SK-N-SH (cell line): ENCODE data around the gene SLF2.

Source experiments
- GABPA ChIP-seq: IDR thresholded peaks from 2 replicates; pipeline ENCODE4 v1.4.0; 2012; ENCODE audit warnings: low read depth, mild to moderate bottlenecking
- POLR2AphosphoS5 ChIP-seq: IDR thresholded peaks from 2 replicates; pipeline ENCODE4 v1.6.1; 2012; ENCODE audit warnings: low read depth, low read length

- TF ChIP-seq POLR2AphosphoS5, result no peak
- no peak for TF ChIP-seq GABPA
Measured at GRCh38 chr10:100908378-100908777, 4.4 kb upstream of the SLF2 start.
